NCI-H748 treated with DMSO at 0.1 percent for 48 hours (cell line): Measurements from ENCODE around the gene TAMALIN.
"Not testable (repeated sequence)": the region's sequence is repeated elsewhere in the genome, so short reads cannot be mapped to it uniquely, and the experiment has no call there.

Experiments used
- DNase-seq: peaks from one replicate; lab custom pipeline; 2025; lab: John Stamatoyannopoulos, UW

The TAMALIN gene

DNA sequence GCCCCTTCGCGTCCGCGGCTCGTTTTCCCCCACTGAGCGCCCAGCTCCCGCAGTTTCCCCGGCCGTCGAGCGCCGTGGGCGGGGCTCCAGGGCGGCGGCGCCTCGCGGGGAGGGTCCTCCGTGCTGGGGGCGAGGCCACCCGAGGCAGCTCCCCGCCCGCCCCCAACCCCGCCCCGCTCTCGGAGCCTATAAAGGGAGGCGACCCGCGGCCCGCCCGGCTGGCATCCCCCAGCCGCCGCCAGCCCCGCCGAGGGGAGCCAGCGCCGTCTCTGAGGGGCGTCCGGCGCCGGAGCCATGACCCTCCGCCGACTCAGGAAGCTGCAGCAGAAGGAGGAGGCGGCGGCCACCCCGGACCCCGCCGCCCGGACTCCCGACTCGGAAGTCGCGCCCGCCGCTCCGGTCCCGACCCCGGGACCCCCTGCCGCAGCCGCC is at the start of gene TAMALIN:
Gene TAMALIN, plus strand, starts transcription at position 221 of the 432 bp plus-strand sequence. Its CDS starts 74 bp downstream, at position 295.
- DNase-seq = peak; percentile 22

DNA sequence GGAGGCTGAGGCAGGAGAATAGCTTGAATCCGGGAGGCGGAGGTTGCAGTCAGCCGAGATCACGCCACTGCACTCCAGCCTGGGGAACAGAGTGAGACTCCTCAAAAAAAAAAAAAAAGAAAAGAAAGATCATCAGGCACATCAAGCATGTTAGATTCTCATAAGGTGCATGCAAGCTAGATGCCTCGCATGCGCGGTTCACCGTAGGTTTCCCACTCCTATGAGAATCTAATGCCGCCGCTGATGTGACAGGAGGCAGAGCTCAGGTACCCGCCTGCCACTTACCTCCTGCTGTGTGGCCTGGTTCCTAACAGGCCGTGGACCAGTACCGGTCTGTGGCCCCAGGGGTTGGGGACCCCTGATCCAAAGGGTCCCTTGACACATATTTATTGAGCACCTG is 48.2 kb upstream of the TAMALIN start:
- DNase-seq = no peak

DNA sequence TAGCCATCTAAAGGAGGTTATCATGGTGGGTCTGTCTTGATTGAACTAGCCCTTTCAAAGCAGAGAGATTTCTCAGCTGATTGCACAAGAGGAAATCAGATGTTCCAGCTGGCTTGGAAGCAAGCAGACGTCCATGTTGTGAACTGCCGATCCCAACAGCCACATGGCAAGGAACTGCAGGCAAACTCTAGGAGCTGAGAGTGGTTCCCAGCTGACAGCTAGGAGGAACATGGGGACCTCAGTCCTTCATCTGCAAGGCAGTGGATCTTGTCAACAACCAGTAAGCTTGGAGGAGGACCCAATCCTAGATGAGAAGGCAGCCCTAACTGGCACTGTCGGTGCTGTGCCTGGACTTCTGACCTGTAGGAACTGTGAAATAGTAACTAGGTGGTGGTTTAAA is 47.5 kb upstream of the TAMALIN start:
- DNase-seq = no peak

DNA sequence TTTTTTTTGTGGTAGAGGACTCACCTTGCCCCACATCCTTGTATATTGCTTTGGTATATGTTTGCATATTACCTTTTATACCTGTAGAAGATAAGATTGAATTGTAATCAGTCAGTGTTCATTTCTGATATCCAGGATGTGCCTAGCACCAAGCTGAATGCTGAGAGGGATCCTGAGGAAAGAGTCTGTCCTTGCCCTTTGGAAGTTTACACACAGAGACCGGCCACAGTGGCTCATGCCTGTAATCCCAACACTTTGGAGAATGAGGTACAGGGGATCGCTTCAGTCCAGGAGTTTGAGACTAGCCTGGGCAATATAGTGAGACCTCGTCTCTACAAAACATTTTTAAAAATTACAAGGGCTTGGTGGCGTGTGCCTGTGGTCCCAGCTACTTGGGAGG is 46.8 kb upstream of the TAMALIN start:
- DNase-seq = no peak

DNA sequence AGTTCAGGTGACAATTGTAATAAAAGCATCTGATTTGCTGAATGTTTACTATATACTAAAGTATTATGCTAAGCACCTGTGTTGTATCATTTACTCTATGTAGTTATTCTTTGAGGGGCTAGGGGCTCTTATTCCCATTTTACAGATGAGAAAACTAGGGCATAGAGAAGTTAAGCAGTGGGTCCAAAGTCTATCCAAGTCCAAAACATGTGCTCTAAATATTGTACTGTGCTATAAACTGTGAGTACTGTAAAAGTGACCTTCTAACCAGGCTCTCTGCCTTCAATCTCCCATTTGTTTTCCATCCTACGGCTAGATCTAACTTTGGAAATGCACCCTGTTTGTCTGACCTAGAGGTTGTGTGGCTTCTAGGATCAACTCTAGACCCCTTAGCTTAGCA is 46.3 kb upstream of the TAMALIN start:
- no peak for DNase-seq

DNA sequence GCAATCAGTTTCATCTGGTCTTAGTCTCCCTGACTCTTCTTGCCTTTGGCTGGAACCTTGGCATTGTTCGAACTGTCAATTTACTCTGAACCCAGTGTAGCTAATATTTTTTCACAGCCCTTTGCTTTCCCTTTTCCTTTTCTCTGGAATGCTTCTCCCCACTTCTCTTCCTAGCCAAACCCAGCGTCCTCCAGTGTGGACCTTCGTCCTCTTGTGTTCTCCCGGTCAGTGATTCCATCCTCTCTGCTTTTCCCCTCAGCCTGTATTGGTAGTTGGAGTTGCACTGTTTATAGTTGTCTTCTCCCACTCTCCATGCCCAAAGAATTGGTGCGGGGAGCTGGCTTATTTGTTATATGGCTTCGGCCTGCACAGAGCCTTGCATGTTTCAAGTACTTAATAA is 45.9 kb upstream of the TAMALIN start:
- no peak for DNase-seq

DNA sequence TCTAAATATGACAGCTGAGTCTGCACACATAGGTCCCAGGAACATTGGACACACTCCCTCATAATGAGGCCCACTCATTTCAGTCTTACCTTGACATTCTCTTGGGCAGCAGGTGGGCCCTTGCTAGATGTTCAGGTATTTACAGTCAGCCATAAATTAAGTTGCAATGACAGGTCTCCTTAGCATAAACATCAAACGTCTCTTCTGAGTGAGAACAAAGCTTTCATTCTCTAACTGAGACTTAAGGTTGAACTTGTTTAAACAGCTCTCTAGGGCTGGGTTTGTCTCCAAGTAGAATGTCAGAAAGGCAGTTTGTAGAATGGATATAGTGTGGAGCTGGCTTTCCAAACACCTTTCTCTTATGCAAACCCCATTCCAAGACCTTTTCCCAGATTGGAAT is 44.9 kb upstream of the TAMALIN start:
- no peak for DNase-seq

DNA sequence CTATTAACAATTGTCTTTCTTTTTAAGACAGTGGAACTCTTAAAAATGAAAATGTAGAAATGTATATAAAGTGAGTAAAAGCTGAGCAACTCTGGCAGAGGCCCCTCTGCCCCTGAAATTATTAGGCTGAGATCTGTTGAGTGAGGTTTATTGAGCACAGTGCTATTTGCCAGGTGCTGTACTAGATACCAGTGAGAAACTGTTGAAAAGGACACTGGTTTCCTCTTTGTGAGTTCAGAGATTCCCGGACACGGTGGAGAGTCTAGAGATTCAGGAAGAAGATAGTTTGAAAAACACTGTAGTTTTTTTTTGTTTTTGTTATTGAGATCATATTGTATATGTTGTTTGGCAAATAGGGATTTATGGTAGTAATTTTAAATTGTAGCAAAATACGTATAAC is 44.0 kb upstream of the TAMALIN start:
- DNase-seq = no peak

DNA sequence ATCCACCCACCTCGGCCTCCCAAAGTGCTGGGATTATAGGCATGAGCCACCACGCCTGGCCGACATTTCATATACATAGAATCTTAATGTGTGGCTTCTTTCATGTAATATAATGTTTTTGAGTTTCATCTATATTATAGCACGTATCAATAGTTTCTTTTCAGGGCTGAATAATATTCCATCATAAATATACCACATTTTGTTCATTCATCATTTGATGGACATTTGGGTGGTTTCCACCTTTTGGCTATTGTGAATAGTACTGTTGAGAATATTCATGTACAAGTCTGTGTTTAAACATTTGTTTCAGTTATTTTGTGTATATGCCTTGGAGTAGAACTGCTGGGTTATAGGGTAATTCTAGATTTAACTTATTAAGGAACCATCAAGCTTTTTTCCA is 43.3 kb upstream of the TAMALIN start:
- DNase-seq = no peak

DNA sequence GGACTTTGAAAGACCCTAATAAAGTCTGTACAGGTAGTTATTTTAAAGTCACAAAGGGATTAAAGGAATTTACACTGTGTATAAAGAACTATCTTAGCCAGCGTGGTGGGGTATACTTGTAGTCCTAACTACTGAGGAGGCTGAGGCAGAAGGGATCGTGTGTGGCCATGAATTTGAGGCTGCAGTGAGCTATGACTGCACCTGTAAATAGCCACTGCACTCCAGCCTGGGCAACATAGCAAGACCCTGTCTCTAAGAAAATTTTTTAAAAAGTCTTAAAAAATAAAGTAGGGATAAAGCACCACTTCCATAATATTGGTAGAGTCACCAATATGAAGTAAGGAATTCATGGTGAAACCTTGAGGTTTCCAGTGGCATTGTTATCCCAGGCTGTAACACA is 37.1 kb upstream of the TAMALIN start:
- DNase-seq = no peak

DNA sequence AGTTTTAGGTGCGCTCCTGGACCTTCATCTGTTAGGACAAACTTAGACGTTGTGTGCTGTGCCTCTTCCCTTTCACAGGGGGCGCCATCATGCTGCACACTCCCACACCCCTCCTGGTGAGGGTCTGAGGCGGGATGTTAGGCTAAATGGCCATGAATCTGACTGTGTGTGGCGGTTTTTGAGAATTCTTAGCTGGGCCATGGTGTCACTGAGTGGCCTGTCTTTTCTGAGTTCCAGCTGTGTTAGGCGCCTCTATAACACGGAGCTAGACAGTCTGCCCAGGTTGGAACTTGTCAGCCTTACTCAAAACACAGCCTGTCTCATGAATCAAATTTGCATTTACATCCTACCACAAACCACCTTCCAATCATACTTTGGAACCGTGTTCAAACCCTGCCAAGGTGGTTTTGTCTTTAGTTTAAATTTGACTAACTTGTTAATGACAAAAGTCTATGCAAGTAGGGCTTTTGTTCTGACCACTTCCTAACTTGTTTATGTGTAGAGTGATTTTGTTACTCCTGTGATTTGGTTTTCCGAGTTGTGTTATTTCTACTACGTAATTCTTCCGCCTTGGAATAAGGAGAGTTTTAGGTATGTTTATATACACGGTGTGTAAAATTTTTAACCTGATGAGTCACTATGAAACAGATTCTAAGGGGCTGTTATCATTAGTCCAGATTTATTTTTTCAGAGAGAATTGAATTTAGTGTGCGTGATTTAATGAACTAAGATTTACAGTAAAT is 35.7 kb upstream of the TAMALIN start:
- no peak for DNase-seq

DNA sequence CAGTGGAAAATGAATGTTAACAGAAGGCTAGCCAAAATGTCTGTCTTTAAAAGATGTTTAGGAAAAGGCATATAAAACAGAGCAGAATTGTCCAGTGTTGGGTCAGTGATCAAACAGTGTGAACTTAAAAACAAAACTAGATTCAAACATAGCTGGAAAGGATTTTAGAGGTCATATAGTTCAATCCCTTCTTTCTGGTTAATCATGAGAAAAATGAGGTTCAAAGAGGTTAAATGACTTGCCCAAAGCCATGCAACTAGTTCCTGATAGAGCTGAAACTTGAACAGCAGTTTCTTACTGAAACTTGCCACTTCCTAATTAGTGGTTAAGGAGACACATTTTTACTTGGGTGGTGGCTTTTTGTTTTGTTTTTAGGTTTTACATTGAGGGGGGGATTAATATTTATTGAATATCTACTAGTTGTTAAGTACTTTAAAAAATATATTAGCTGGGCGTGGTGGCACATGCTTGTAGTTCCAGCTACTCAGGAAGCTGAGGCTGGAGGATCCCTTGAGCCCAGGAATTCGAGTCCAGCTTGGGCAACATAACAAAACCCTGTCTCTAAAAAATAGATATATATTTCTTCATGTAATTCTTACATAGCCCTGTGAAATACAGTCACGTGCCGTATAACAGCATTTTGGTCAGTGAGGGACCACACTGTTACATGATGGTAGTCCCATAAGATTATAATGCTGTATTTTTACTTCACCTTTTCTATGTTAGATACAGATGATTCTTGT is 34.9 kb upstream of the TAMALIN start:
- DNase-seq = no peak

DNA sequence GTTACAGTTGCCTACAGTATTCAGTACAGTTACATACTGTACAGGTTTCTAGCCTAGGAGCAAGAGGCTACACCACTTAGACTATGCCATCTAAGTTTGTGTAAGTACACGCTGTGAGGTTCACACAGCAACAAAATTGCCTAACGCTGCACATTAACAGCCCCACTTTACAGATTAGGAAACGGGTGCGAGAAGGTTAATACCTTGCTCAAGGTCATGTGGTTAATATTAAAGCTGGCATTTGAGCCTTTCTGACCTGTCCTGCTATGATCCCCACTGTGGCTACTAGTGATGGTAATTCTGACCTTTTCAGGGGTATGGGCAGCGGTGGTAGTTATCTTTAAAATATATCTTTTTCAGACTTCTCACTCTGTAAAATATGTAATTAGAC is 34.3 kb upstream of the TAMALIN start:
- no peak for DNase-seq

DNA sequence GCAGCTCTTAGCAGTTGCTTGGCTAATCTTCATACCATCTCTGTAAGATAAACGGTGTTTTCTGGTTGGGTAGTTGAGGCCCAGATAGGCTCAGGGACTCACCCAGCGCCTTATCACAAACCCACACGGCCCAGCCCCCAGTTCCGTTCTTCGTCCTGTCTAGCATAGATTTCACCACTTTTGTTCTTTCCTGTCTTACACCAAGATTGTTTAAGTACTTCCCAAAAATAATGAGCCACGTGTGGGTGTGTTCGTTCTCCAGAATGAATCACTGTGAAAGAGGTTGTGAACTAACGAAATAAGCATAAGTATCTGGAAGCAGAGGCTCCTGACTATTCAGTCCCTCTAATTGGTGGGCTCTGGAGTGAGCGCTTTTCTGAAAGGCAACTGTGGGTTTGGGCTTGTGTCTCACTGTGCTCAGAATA is 33.9 kb upstream of the TAMALIN start:
- no peak for DNase-seq

DNA sequence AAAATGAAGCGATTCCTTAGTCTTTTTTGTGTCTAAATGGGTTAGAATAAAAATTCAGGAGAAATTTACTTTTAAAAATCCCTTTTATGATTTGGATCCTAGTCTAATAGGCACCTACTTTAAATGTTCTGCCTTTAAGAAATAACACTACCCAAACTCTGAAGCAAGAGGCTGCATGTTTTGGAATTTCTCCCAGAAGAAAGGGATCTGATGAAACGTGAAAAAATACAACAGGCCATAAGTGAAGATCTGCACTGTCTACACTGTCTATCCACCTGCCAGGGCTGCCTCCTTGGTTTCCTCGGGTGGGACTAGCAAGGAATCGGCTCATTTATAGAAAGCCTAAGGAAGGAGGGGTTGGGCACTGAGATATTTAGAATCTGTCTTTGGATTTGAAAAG is 33.2 kb upstream of the TAMALIN start:
- DNase-seq = no peak

DNA sequence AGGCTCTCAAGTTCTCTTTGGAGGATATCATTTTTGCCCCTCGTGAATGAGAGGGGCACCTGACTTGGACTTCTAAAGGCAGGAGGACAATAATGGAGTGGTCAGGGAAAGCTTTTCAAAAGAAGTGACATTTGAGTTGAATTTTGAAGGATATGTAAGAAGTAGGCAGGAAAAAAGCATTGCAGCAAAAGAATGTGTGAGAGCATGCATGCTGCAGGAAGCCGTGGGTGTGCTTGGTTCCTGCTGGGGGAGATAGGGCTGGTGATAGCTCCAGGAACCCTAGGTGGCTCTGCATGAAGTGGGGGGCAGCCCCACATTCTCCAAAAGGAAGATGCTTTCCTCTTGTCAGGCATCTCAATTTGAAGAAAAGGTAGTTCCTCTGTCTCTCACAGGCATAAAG is 32.1 kb upstream of the TAMALIN start:
- DNase-seq = no peak

DNA sequence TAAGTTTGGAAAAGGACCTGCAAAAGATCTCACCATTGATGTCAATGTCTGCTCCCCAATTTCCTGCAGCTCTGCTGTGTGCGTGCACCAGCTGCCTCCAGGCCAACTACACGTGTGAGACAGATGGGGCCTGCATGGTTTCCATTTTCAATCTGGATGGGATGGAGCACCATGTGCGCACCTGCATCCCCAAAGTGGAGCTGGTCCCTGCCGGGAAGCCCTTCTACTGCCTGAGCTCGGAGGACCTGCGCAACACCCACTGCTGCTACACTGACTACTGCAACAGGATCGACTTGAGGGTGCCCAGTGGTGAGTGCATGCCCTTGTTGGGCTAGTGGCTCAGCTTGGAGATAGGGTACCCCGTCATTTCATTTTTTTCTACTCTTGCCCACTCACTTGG is 31.6 kb upstream of the TAMALIN start:
- DNase-seq = no peak

DNA sequence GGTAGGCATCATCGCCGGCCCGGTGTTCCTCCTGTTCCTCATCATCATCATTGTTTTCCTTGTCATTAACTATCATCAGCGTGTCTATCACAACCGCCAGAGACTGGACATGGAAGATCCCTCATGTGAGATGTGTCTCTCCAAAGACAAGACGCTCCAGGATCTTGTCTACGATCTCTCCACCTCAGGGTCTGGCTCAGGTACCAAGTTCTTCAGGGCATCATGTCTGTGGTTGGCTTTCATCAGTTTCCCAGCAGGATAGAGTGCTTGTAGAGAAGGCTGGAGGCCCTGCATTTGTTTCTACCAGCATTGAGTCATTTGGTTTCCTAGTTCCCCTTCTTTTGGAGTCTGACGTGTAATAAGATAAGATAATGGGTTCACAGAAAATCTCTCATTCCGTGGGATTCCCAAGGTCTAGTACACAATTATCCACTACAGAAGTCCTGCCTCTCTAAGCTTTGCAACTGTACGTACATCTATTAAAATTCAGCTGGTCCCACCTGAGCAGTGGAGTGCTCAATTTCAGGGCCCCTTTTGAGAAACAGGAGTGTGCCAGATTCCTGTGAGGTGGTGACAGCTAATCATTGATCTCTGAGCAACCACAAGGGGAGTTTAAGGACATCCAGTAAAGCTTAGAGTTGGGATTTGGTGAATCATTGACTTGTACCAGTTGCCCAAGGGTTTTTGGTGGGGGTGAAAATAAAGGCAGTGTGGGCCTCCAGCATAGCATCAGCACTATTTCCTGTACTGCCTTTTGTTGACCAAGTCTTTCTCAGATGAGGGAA is 30.2 kb upstream of the TAMALIN start:
- no peak for DNase-seq

DNA sequence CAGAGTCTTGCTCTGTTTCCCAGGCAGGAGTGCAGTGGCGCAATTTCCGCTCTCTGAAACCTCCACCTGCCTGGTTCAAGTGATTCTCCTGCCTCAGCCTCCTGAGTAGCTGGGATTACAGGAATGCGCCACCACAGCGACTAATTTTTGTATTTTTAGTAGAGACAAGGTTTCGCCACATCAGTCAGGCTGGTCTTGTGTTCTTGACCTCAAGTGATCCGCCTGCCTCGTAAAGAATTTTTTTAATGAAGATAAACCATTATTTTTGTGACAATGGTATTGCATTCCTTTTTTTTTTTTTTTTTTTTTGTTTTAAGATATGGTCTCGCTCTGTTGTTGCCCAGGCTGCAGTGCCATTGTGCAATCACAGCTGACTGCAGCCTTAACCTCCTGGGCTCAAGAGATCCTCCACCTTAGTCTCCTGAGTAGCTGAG is 29.4 kb upstream of the TAMALIN start:
- no peak for DNase-seq

DNA sequence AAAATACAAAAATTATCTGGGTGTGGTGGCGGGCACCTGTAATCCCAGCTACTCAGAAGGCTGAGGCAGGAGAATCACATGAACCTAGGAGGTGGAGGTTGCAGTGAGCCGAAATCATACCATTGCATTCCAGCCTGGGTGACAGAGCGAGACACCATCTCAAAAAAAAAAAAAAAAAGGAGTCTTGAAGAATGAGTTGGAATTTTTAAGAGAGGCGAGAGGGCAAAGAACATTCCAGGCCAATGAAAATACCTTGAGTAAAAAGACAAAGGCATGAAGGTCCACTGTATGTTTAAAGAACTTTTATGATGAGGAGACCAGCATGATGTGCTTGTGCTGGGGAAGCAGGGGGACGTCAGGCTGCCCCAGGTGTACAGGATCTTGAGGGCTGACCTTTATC is 27.4 kb upstream of the TAMALIN start:
- not testable (repeated sequence) for DNase-seq

DNA sequence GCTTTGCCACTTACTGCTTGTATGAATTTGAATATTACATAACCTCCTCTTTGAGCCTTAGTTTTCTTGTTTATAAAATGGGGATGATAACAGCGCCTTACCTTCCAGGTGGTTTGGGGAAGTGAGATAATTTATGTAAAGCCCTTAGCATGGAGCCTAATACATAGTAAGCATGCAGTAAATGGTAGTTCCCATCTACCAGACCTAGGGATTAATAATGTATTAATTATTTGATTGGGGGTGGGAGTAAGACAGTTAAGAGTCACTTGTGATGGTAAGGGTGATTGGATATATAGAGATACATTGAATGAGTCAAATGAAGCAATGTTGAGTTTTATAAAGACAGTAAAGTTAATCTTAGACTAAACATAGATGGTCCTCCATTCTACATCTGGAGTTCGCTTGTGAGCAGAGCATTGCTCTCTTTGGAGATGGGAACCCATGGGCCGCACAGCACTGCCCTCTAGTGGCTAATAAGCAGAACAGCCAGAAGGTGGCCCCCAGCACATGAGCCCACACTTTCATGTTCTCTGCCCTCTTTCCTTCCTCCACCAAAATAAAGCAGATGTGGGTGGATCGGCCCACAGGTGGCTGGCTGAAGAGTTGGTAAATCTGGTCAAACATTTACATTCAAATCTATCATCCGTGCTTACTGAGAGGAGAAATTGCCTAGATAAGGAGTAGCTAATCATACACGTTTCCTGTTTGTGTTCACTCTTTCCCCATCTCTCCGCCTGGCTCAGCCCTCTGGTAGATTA is 26.5 kb upstream of the TAMALIN start:
- DNase-seq = peak; percentile 46

DNA sequence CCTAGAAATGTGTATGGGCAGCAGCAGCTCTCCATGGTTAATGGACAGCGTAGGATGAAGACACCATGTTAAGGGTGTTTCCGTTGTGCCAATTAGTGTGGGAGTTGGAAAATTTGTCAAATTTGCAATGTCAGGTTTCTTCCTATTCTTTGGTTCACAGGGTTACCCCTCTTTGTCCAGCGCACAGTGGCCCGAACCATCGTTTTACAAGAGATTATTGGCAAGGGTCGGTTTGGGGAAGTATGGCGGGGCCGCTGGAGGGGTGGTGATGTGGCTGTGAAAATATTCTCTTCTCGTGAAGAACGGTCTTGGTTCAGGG is 26.0 kb upstream of the TAMALIN start:
- no peak for DNase-seq
